Anterior cingulate cortex (tissue), 58 donors: ENCODE results near the gene MRPL23.

Source experiments
- DNase-seq, 58 donors: peaks; one replicate each; lab custom pipeline; 2025; lab: John Stamatoyannopoulos, UW

Gene MRPL23

DNA sequence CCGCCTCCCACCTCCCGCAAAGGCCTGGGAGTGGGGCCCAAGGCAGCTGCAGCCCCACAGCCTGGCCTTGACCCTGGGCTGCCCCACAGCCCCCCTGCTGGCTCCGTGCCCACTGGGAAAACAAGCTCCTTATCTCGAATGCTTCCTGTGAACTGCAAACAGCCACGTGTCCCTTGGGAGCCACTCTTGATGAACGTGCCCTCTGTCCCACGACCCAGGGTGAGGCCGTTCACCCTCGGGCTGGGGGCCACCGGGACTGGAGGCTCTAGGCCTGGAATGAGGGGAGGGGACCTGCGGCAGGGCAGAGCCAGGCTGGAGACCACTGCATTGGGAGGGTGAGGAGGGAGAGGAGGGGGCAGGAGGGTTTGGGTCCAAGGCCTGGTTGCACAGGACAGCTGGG lies 41.0 kb downstream of the MRPL23 start:
- DNase-seq, result no peak

DNA sequence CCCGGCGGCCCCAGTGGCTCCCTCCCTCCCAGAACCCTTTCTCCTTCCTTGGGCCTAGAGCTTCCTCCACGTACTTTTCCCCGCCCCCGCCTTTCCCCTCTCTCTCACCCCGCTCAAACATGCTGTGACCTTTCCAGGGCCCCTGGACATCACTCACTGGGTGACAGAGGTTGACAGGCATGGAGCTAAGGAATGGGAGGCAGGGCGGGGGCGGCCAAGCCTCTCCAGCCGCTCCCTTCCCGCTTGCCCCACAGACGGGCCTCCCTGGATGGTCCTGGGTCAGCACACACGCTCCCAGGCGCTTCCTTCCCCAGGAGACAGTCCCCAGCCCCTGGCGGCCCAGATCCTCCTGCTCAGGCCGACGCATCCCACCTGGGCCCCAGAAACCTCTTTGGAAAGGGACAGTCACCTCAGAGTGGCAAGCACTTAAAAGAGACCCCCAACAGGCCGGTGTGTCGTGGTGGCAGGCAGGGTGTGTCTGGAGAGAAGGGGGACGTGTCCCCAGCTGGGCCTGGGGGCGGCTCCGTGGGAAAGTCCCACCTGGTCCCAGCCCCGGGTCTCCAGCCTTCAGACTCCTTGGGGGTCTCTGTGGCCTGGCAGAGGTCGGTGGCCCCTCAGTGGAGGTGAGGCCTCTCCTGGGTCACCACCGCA lies 41.7 kb downstream of the MRPL23 start:
- no peak for DNase-seq

DNA sequence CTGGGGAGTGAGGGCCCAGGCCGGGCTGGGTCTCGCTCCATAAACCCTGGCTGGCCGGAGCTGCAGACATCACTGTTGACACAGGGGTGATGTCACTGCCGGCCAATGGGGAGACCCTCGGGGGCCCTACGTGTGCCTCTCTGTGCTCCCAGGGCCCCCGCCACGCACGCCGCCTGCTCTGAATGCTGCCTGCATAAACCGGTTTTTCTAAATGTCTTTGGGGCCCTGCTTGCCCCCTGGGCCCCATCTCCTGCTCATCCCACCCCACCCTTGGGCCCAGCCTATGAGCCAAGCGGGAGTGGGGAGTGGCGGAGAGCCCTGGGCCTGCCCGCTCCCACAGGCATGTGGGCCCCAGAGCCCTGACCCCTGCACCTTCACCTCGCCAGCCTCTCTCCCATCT lies 42.8 kb downstream of the MRPL23 start:
- DNase-seq, result no peak

DNA sequence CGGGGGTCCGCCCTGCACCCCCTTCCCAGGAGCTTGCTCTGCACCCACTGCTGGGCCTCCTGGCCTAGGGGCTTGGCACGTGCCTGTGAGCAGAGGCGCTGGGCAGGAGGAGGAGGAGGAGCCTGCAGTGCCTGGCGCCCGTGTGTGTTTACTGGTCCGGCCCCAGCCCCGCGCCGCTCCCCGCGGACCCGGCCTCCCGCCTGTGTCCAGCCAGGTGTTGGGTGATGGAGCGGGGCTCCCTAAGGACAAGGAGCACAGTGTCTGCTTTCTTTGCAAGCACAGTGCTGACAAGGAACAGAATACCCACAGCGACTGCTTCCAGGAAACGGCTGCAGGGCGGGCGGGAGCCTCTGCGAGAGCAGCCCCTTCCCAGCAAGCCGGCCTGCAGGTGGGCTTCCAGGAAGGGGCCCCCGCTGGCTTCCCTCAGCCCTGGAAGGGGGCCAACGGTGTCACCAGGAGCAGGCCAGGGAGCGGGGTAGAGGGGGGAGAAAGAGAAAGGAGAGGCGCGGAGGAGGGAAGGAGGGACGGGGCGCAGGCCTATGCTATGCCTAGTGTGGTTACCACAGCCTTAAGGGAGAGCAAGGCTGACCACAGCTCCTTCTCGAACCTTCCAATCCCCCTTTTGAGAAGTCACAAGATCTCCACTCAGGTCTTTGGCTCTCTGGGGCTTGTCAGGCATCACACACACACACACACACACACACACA lies 43.9 kb downstream of the MRPL23 start:
- DNase-seq, result no peak

DNA sequence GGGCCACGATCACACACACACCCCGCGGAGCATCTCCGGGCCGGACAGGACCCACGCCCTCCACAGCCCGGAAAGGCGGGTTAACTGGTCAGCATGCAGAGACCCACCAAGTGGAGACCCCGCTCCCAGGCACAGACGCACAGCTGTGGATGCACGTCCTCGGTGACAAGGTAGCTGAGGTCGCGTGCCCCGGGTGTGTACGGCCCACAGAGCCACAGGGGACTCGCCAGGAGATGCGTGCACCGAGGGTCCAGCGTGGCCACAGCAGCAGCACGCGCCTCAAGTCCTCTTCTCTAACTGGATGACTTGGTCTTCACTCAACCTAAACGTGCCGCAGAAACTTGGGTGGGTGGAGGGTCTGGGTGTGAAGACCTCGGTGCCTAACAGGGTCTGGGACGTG lies 45.0 kb downstream of the MRPL23 start:
- DNase-seq, result no peak

DNA sequence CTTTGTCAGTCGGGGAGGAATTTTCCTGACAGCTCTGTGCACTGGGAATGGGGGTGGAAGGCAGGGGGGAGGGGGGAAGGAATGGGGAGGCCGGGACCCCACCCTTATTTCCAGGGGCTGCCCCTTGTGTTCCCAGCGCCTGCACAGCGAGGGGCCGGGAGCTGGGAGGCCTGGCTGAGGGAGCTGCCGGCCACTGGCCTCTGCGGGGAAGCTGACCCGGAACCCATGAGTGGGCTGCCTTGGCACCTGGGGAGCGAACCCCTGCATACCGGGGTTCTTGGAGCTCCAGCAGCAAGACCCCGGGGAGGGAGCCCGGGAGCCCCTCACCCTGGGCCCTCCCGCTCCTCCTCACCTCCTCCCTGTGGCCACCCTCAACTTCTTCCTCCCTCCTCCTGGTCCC lies 47.0 kb downstream of the MRPL23 start:
- DNase-seq, result no peak

DNA sequence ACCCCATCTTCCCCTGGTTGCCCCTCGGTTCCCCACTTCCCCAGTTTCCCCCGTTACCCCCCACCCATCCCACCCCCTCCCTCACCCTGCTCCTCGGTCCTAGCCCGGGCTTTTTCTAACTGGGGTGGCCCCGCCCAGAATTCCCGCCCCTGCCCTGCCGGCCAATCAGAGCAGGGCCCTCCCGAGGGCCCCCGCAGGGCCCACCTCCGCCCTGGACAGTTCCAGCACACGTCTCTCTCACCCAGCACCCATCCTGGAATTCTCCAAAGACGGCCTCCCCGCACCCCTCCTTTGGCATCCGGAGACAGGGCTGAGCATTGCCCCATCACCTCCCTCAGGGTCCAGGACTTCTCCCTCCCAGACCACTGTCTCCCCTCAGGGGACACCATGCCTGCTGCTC lies 50.6 kb downstream of the MRPL23 start, which contains the start of gene H19:
H19 (minus strand) TSS at position 88 of the 400 bp plus-strand sequence.
- no peak for DNase-seq

DNA sequence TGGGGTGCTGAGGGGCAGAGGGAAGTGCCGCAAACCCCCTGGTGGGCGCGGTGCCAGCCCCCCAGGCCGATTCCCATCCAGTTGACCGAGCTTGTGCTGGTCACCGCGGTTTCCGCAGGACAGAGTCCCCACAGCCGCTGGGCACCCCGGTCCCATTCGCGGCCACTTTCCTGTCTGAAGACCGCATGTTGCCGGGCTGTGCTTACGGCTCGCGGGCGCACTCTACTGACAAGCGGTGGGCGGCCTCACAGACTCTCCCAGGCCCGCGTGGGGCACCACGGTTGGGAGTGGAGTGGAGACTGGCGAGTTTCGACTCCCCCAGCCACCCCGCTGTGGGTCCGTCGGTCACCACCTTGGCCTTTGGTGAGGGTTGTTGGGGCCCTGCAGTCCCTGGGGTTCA lies 51.2 kb downstream of the MRPL23 start:
- DNase-seq, result no peak

DNA sequence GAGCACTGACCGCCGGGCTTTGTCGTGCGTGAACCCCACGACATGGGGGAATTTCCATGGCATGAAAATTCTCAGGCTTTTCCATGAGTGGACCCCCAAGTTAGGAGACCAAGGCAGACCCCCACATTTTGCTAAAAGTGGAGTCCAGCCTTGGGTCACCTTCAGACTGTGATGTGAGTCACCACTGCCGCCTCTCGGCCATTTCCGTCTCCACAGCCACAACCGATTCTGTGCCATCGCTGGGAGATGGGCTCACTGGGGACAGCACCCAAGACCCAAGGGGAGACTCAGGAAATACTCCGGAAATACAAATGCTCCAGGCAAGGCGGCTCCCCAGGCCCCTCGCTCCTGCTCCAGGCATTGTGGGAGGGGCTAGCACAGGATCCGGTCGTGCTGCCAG lies 51.7 kb downstream of the MRPL23 start:
- DNase-seq, result no peak

DNA sequence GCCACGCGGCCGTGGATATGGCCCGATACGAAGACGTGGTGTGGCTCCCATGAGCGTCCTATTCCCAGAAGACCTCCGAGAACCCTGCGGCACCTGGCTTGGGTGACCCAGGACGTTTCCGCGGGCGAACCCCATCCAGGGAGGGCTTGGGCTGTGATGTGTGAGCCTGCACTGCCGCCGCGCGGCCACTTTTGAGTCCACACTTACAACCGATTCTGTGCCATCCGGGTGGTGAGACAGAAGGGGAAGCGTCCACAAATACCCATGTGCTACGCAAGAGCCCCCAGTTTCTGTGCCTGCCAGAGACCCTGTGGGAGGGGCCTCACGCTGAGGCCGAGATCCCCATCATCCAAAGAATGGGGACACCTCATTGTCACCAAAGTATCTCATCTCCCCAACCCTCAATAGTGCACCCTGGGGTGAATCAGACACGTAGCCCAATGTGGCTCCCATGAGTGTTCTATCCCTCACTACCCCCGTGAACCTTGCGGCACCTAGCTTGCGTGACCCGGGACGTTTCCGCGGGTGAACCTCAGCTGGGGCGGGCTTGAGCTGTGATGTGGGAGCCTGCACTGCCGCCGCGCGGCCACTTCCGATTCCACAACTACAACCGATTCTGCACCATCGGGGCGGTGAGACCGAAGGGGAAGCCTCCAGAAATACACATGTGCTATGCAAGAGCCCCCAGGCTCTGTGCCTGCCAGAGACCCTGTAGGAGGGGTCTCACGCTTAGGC lies 55.1 kb downstream of the MRPL23 start:
- no peak for DNase-seq

DNA sequence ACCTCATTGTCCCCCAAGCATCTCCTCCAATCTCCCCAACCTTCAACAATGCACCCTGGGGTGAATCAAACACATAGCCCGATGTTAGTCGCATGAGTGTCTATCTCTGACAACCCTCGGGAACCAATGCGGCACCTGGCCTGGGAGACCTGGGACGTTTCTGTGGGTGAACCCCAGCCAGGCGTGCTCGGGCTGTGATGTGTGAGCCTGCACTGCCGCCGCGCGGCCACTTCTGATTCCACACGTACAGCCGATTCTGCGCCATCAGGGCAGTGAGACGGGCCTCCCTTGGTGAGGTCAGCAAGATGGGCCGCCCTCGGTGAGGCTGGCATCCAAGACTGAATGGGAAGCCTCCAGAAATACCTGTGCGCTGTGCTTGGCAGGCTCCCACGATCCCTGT lies 55.7 kb downstream of the MRPL23 start:
- no peak for DNase-seq

DNA sequence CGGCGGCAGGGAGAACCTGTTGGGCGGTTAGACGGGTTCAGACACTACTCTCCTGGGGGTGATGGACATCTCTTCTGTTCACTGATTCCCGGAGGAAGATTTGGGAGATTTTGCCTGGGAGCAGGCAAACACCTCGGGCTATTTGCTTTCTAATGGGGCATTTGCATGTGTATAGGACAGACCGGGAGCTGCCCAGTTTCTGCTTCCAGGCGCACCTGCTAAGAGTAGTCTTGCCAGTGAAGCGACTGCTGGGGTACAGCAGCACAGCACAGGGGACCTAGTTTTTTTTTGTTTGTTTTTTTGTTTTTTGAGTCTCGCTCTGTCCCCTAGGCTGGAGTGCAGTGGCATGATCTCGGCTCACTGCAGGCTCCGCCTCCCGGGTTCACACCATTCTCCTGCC lies 57.3 kb downstream of the MRPL23 start:
- DNase-seq, result no peak
